ENCODE data around the gene CFAP46. TPM values are rescaled to one million over a fixed set of nuclear protein-coding genes. Genes with fewer than 3 reads are reported as not detected.

The CFAP46 gene
- total and polyA plus RNA-seq, 2 of the 8 experiments (the other 6 are each of a cell fraction or from before 2014, with no cell fraction given), result 2.6 to 4.8 TPM

DNA sequence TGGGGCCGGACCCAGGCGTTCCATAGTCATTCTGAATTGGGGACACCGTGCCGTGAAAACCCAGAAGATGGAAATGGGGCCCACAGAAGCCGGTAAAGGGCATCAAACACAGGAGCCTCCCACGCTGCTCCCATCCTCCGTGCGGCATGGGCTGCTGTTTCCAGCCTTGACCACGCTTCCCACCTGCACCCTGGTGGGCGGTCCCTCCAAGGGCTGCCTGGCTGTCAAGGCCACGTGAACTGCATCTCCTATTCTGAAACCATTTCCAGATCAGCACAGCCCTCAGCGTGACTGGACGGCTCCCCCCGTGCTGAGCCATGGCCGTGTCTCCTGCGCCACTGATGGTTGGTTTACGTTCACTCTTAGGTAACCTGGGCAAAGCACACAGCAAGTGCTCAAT is 14.1 kb downstream of the CFAP46 start:
- Histone ChIP-seq H3K4me3 (ENCODE audit: extremely low read depth in 1 of 4, insufficient read depth in 2 of 4, low read depth in 3 of 4, low read length in 4 of 4) (no peak overlapping the region), H3K36me3 (ENCODE audit: control insufficient read depth in 2 of 4, insufficient read depth in 4 of 4, low read length in 3 of 4) (no peaks in the 10 kb centered on the region), H4K5ac (ENCODE audit: insufficient read length, low read depth, low read length) (no peak overlapping the region), H2BK15ac (ENCODE audit: low read length) (no peak overlapping the region), H2BK120ac (replicated peaks; ENCODE audit: low read depth, low read length) (no peak overlapping the region), H3K23me2 (ENCODE audit: low read depth, low read length) (no peaks in the 10 kb centered on the region), H3K4me2 (ENCODE audit: insufficient read depth in 1 of 2, low read depth in 2 of 2, low read length in 2 of 2) (no peak overlapping the region), H3K56ac (replicated peaks; ENCODE audit: insufficient read length, low read depth, low read length) (no peak overlapping the region), H3K23ac (ENCODE audit: insufficient read length) (no peak overlapping the region), H3K9ac (replicated peaks in 1 of 4; ENCODE audit: extremely low read depth in 1 of 4, low read depth in 3 of 4, low read length in 3 of 4) (no peak overlapping the region), H3K14ac (ENCODE audit: insufficient read length) (no peak overlapping the region), H3K4me1 (replicated peaks in 1 of 4; ENCODE audit: control insufficient read depth in 3 of 4, insufficient read depth in 4 of 4, low read length in 3 of 4) (no peaks in the 10 kb centered on the region), H2BK5ac (ENCODE audit: low read depth, low read length) (no peak overlapping the region), H4K20me1 (replicated peaks in 1 of 2; ENCODE audit: control insufficient read depth in 1 of 2, insufficient read depth in 2 of 2, low read length in 2 of 2) (peaks cover 2 to 5% of the 10 kb centered on the region in 2 experiments), H3K27me3 (replicated peaks in 1 of 4; ENCODE audit: control insufficient read depth in 3 of 4, extremely low read depth in 1 of 4, insufficient read depth in 3 of 4, low read length in 3 of 4) (no peaks in the 10 kb centered on the region), H4K91ac (replicated peaks; ENCODE audit: insufficient read length, low read length) (no peak overlapping the region), H3K18ac (ENCODE audit: extremely low read depth, low read length) (no peak overlapping the region), H3K27ac (ENCODE audit: low read depth, low read length) (no peak overlapping the region), H3K79me1 (ENCODE audit: low read depth, low read length) (no peaks in the 10 kb centered on the region), H3K9me3 (ENCODE audit: insufficient read depth in 2 of 2, low read depth in 1 of 2, low read length in 1 of 2) (no peaks in the 10 kb centered on the region; a peak in 1 of 4 replicates), H2BK12ac (ENCODE audit: low read depth, low read length) (no peak overlapping the region), H2AK5ac (ENCODE audit: low read depth, low read length) (no peak overlapping the region), H2AFZ (ENCODE audit: low read length) (no peak overlapping the region), H3K79me2 (ENCODE audit: control insufficient read depth in 1 of 2, insufficient read depth in 2 of 2, low read length in 2 of 2) (no peaks in the 10 kb centered on the region), H4K8ac (ENCODE audit: extremely low read depth, insufficient read depth, low read length) (no peak overlapping the region), H3K4ac (replicated peaks; ENCODE audit: insufficient read length, low read depth, low read length) (no peak overlapping the region), H2BK20ac (ENCODE audit: low read length) (no peak overlapping the region)
- DNase-seq (ENCODE audit: low read depth in 1 of 2, low spot score in 2 of 2) (no peak), FAIRE-seq (no peak)
- ChIA-PET POLR2A (ENCODE audit: partially characterized antibody) (interaction anchor here (1.1 kb wide), 1 partner anchor 13 kb away, joined by 3 read pairs; no protein-coding TSS in a partner anchor), CTCF (ENCODE audit: partially characterized antibody) (no interaction called here)
- TF ChIP-seq CHD2 (IDR thresholded peaks at IDR 0.05; ENCODE audit: low read length) (no peak), SRF (IDR thresholded peaks at IDR 0.05; ENCODE audit: low read depth, low read length) (no peak), TAF1 (IDR thresholded peaks at IDR 0.05; ENCODE audit: low read depth, low read length) (no peak), SP4 (IDR thresholded peaks at IDR 0.05; ENCODE audit: low read length) (no peak), CBX8 (IDR thresholded peaks at IDR 0.05; ENCODE audit: borderline replicate concordance, low read depth, low read length) (no peak), SUZ12 (IDR thresholded peaks at IDR 0.05; ENCODE audit: low read length) (no peak), JUND (IDR thresholded peaks at IDR 0.05; ENCODE audit: low read length) (no peak), HDAC2 (IDR thresholded peaks at IDR 0.05; ENCODE audit: borderline replicate concordance in 1 of 2, low read depth in 2 of 2, low read length in 2 of 2) (no peak), RXRA (IDR thresholded peaks at IDR 0.05; ENCODE audit: insufficient read depth, low read depth, low read length) (no peak), JUN (IDR thresholded peaks at IDR 0.05; ENCODE audit: low read depth, low read length) (no peak)
- WGBS, 2 experiments (ENCODE audit: extremely low coverage in 1 of 2, insufficient coverage in 1 of 2, insufficient read length in 1 of 2, insufficient replicate concordance in 2 of 2, low coverage in 1 of 2, low lambda C conversion rate in 2 of 2, missing lambda C conversion rate in 1 of 2), result 88% methylated on average over 12 of the region's 17 CpGs; no CpG with 5 or more reads in 1 of the 2 experiments
